Tibial nerve (tissue), 4 donors: ENCODE measurements around the gene RNPC3.
"Not testable (repeated sequence)": the region's sequence is repeated elsewhere in the genome, so short reads cannot be mapped to it uniquely, and the experiment has no call there.

ENCODE experiments used
- CTCF ChIP-seq, 5 experiments: fragments of 200-600 bp in 3 of 5; fragments of 450-650 bp in 2 of 5; sonication (generic) in 3 of 5; IDR thresholded peaks; one replicate each; pipeline ENCODE4 v1.5.1; 2016 to 2019; ENCODE audit warnings: antibody characterized with exemption in 5 of 5, mild to moderate bottlenecking in 3 of 5, moderate library complexity in 2 of 5
- EP300 ChIP-seq, 2 donors: sonication (generic); formaldehyde crosslinking; IDR thresholded peaks; one replicate each; pipeline ENCODE4 v1.6.1; 2017; ENCODE audit warnings: antibody characterized with exemption in 2 of 2, mild to moderate bottlenecking in 1 of 2
- POLR2A ChIP-seq, 2 donors: fragments of 450-650 bp; IDR thresholded peaks; one replicate each; pipeline ENCODE4 v1.6.1; 2017; ENCODE audit warnings: antibody characterized with exemption in 2 of 2, mild to moderate bottlenecking in 2 of 2, moderate library complexity in 2 of 2

GRCh38 chr1:103576784-103577183, 51.3 kb downstream of the RNPC3 start:
- TF ChIP-seq EP300, POLR2A, CTCF (IDR thresholded peaks at IDR 0.05): not testable (repeated sequence)
